Measurements from ENCODE around the gene INVS.
"Not testable (repeated sequence)": the region's sequence is repeated elsewhere in the genome, so short reads cannot be mapped to it uniquely, and the experiment has no call there.

INVS gene

DNA sequence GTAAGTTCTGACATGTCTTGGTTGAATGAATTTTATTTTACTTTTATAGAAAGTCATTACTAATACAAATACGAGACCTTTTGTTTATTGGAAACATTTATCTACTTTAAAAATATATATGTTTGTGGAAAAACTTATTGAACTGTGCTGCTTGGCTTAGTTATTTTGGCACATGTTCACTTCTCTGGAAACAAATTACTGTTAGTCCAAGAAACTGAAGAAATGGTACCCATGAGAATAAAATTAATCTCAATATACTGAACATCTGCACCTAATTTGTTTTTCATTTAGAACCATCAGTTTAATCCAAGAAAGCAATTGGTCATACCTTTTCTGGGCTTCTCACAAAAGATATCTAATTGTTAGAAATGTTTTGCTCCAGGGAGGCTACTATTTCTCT, 32.2 kb downstream of the INVS start:
- no peak for DNase-seq

DNA sequence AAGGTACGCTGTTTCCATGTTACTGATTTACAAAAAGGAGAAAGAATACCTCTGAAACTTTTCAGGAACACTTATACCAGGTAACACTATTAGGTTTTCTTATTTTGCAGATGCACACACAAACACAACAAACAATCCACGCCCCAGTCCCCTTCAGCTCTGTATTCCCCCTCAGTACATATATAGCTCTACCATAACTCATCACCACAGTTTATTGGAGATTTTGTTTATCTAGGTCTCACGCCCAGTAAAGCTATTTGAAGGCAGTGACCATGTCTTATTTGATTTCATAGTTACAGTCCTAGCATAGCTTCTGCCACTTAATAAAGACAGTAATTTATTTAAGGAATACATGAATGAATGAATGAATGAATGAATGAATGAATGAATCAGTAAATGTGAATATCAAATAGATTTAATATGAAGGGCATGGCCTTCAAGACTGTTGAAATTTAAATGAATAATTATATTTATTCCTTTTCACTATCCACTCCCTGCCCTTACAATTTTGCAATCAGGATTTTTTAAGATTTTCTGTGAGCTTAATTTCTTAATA, 32.9 kb downstream of the INVS start:
- DNase-seq = no peak

DNA sequence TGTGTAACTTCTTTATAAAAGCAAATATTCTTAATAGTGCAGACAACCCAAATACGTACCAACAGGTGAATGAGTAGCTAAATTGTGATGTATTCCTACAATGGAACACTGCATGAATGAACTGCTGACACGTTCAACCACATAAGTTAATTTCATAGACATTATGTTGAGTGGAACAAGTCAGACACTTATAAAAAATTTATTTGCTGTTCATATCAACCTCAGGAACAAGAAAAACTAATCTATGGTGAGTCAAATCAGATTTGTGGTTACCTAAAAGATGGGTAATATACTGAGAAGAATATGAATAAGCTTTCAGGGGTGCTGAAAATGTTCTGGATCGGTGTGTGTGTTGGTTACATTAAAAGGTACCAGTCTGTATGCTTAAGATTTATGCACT, 35.7 kb downstream of the INVS start:
- no peak for DNase-seq

DNA sequence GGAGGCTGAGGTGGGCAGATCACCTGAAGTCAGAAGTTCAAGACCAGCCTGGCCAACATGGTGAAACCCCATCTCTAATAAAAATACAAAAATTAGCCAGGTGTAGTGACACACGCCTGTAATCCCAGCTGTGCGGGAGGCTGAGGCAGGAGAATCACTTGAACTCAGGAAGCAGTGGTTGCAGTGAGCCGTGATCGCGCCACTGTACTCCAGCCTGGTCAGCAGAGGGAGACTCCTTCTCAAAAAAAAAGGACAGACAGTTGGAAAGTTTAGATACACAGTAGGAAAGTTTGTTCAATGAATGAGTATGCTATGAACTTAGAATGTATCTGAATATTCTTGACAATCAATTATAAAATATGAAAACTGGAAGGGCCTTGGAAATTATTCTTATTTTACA, 37.8 kb downstream of the INVS start:
- not testable (repeated sequence) for DNase-seq

DNA sequence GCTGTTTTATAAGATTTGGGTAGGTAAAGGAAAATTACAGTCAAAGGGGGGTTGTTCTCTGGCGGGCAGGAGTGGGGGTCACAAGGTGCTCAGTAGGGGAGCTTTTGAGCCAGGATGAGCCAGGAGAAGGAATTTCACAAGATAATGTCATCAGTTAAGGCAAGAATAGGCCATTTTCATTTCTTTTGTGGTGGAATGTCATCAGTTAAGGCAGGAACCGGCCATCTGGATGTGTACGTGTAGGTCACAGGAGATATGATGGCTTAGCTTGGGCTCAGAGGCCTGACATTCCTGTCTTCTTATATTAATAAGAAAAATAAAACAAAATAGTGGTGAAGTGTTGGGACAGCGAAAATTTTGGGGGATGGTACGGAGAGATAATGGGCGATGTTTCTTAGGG, 41.3 kb downstream of the INVS start:
- DNase-seq = not testable (repeated sequence)

DNA sequence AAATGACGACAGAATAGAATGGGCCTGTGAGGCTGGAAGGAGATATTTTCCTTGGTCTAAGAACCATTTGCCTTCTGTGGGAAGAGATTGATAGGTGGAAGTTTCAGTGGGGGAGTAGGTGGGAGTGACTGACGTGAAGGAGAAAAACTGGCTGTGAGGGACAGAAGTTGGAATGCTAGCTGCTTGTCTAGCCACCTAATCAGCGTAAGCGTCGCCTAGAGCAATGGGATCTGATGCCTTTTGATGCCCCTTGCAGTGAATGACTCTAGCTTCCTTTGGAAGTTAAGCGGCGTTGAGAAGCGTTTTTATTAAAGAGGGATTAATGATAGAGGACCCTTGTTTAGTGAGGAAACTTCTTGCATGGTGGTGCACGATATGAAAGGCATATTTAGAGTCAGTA, 42.8 kb downstream of the INVS start:
- not testable (repeated sequence) for DNase-seq

DNA sequence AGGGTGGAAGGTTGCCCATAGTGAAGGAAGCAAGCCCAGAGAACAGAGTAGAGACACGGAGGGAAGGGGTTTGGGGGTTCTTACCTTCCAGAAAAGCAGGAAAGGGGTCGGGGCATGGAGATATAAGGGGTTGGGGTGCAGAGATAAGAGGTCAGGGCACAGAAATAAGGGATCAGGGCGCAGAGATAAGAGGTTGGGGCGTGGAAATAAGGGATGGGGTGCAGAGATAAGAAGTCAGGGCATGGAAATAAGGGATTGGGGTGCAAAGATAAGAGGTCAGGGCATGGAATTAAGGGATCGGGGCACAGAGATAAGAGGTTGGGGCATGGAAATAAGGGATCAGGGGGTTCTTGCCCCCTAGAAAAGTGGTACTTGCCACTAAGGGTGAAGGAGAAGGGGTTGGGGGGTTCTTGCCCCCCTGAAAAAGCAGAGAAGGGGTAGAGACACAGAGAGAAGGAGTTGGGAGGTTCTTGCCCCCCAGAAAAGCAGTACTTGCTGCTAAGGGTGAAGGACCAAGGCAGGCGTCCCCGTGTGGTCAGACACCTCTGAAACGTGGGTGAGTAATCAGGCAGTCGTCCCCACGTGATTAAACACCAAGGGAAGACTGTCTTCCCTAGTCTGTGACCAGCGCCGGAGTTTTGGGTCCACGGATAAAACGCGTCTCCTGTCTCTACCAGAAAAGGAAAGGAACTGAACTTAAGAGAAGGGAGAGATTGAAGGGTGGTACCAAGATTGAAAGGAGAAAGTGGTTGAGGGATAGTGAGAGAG, 46.3 kb downstream of the INVS start:
- not testable (repeated sequence) for DNase-seq

DNA sequence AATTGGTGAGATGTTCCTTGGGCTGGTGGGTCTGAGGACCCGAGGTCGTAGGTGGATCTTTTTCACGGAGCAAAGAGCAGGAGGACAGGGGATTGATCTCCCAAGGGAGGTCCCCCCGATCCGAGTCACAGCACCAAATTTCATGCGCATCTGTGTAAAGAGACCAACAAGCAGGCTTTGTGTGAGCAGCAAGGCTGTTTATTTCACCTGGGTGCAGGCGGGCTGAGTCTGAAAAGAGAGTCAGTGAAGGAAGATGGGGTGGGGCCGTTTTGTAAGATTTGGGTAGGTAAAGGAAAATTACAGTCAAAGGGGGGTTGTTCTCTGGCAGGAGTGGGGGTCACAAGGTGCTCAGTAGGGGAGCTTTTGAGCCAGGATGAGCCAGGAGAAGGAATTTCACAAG, 46.9 kb downstream of the INVS start:
- not testable (repeated sequence) for DNase-seq

DNA sequence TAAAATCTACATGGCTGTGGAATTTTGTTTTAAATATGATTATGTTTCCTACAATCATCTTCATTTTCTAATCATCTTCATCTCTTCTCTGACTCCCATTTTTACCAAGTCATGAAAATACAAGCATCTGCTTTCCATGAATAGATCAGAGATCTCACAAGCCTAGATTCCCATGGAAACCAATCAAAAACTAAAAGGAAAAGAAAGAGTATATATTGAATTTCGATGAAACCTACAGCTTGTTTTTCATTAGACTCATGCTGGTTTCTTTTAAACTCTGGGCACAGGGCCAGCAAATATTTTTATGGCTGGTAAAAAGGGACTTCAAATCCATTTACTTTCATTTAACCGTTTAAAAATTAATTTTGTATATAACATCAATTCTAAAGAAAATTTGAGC, 51.2 kb downstream of the INVS start:
- DNase-seq = peak; percentile 57

DNA sequence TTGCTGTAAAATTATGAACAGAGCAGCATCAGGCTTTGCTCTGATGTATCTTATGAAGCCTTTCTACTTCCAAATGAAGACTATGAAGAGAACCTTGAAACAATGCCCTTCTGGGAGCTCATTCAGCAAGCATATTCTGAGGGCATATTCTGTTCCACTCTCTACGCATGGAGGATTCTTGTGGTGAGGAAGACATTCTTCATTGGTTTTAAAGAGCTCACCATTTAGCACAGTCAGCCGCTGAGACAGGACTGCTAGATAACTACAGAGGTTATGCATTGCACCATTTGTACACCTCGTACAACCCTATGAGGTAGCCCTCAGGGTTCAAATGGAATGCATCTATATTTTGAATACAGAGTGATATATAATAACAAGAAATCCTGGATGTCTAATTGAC, 61.0 kb downstream of the INVS start:
- DNase-seq = no peak

DNA sequence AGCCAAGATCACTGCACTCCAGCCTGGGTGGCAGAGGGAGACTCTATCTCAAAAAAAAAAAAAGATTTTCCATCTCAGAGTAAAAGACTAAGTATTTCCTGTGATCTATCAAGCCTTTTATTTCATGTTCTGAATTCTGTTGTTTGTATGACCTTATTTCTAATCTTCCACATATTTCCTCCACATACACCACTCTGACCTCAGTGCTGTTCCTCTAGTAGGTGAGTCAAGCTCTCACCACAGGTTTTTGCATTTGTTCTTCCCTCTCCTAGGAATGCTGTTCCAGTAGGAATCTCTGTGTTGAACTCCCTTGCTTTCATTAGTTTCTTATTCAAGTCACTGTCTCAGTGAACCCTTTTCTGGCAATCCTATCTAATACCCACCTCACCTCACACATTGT, 68.1 kb downstream of the INVS start:
- no peak for DNase-seq

DNA sequence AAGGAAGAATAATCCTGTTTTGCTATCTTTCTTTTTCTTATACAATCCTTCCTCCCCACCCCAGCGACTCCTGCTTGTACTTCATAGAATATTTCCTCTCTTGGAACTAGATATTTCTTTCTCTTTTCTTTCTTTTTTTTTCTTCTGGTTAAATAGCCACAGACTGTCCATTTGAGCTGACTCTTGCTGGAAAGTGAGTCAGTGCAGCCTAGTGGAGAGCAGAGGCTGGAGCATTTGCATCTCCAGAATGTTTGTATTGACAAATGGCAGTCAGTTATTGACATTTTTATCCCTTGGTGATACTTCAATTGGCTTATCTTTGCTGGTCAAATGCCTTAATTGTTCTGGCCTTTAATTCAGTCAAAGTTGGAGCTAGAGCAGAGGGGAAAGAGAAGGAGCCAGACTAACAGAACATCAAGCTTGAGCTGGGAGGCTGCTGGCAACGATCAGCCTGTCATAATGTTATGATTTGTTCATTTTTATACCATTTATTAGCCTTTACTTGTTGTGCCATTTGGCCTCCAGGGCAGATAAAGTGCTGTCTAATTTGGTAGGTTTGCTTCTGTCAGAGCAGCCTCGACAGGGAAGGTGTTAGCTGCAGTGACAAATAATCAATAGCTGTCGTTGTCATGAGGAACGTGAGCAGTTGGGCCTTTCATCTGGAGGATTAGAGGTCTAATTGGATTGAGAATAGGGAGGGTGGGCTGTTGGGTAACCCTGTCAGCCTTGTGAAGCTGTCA, 69.0 kb downstream of the INVS start:
- DNase-seq = no peak

DNA sequence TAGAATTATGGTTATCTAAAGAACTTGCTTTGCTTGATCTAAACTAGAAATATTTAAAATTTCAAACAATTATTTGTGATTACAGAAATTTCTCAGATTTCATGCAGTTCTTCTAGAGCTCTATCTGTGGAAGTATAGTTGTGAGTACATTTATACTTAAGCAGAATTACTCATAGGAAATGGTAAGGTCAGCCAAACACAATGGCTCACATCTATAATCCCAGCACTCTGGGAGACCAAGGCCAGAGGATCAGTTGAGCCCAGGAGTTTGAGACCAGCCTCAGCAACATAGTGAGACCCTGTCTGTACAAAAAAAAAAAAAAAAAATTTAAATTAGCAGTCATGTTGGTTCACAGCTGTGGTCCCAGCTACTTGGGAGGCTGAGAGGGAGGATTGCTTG, 71.0 kb downstream of the INVS start:
- no peak for DNase-seq

DNA sequence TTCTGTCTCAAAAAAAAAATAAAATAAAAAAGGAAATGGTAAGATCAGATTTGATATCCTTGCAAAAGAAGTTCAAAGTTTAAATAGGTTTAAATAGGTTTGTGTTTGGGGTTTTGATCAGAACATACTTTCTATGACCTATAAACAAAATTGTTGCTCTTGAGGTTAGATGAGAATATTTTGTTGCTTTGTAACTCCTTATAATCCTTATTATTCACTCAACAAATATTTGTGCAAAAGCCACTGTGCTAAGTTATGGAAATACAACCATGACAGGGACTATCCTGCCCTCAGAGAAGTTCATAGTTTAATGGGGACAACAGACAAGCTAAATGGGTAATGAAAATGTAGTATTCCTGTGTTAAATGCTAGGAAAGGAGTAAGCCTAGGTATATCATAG, 71.5 kb downstream of the INVS start:
- DNase-seq = no peak

DNA sequence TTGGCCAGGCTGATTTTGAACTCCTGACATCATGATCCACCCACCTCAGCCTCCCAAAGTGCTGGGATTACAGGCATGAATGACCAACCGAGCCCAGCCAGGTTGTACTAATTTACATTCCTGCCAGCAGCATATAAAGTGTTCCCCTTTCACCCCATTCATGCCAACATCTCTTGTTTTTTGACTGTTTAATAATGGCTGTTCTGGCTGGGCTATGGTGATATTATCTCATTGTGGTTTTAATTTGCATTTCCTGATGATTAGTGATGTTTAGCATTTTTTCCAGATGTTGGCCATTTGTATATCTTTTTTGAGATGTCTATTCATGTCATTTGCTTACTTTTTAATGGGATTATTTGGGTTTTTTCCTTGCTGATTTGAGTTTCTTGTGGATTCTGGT, 87.3 kb downstream of the INVS start:
- no peak for DNase-seq

DNA sequence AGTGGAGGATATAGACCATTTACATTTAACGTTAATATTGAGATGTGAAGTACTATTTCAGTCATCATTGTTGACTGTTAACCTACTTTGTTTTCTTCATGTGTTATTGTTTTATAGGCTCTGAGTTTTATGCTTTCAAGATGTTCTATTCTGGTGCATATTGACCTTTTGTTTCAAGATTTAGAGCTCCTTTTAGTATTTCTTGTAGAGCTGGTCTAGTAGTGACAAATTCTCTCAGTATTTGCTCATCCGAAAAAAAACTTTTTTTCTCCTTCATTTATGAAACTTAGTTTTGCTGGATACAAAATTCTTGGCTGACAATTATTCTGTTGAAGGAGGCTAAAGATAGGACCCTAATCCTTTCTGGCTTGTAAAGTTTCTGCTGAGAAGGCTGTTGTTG, 91.3 kb downstream of the INVS start:
- DNase-seq = no peak

DNA sequence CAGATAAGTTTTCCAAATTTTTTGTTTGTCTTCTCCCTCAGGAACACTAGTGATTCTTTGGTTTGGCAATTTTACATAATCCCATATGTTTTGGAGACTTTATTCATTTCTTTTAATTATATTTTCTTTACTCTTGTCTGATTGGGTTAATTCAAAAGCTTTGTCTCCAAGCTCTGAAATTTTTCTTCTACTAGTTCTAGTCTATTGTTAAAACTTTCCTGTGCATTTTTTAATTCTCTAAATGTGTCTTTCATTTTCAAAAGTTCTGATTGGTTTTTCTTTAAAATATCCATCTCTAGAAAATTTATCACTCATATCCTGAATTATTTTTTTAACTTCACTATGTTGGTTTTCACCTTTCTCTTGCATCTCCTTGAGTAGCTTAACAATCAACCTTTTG, 92.2 kb downstream of the INVS start:
- no peak for DNase-seq

DNA sequence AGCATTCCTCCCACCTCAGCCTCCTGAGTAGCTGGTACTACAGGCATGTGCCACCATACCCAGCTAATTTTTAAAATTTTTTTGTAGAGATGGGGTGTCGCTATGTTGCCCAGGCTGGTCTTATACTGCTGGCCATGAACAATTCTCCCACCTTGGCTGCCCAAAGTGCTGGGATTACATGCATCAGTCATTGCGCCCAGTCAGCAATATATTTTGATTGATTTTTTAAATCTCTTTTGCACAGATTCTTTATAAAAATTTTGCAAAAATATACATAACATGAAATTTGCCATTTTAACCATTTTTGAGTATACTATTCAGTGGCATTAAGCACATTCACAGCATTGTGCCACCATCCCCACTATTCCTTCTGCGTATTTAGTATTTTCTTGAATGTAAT, 94.0 kb downstream of the INVS start:
- DNase-seq = no peak

DNA sequence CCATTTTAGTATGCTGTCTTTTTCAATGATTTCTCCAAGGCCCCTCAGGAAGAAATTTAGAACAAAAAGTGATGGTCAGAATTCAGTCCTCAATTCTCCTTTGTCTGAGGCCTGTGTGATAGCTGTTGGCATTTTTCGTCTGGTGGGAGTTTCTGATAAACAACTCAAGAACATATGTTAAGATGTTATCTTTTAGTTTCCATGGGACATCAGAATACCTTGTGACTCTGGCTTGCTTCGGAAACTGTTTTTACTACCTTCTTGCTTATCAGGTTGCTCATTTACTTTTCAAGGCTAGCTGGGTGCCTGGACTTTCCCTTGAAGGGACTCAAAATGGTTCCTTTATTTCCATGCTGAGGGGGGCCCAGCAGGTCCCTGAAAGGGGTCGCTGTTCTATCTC, 97.2 kb downstream of the INVS start:
- DNase-seq = no peak

DNA sequence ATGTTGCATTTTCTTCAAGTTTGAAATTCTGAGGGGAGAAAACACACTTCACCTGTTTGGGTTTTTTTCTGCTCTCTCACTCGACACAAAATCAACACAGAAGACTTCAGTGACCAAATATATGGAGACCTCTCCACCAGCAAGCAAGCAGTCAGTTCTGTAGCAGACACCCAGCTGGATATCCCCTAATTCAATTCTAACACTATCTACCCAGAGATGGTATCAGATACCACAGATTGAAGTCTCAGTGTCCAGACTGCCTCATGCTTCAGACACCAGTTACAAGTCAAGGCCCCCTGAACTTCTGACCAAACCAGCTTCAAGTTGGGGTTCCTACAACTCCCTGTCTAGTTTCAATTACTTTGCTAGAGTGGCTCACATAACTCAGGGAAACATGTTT, 97.8 kb downstream of the INVS start:
- no peak for DNase-seq

DNA sequence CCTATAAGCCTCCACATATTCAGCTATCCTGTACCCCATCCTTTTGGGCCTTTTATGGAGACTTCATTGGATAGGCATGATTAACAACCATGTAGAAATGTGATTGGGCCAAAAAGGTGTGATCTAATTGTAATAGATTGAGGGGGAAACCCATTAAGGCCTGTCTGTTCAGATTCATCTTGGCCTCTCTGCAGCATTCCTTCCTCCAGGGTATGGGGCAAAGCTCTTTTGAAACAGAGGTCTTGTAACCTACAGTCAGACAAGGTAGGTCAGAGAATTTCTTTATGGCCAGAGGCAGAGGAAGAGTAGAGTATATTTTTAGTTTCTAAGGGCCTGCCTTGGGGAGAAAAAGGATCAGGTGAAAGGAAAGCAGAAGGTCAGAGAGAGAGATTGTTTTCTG, 98.5 kb downstream of the INVS start:
- DNase-seq = no peak

DNA sequence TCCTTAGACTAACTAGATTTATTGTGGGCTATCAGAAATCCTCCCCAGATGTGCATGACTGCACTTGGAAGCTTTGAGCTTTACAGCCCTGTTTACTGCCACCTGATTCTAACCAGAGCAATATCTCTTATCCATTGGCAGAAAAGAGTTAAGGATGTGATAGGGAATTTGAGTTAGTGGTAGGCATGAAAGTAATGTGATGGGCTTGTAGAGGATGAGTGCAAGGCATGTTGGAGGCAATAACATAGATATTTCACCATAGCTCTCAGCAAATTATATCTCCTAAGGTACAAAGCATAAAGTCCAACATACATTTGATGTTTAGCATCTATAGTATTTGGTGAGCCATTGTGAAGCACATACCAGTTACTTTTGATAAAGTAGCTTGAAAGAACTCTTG, 103.8 kb downstream of the INVS start:
- no peak for DNase-seq

DNA sequence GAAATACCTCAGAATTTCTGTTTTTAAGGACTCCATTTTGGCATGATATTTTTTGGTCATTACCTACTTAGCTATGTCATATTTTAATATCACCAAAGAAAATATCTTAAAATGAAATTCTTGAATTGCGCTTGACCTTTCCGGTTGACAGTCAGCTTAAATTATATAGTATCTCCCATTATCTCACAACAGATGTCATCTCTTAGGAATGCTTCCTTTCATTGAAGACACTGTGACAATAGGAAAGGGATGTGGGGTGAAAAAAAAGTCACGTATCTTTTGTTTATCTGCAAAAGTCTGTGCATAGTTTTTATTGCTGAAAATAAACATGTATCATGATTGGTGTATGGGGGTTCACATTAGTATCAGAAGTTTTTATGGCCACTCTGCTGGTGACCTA, 105.8 kb downstream of the INVS start:
- DNase-seq = no peak

DNA sequence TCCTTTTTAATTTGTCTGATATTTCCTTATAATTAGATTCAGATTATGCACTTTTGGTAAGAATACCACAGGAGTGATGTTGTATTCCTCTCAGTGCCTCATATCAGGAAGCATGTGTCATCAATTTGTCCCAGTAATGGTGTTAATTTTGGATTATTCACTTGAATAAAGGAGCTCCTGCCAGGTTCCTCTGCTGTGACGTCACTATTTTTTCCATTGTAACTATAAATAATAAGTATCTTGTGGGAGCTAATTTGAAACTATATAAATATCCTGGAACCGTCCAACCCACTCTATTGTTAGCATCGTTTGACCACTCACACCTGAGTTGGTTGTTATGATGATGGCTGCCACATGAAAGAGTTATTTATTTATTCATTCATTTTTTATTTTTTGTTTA, 107.9 kb downstream of the INVS start:
- no peak for DNase-seq

DNA sequence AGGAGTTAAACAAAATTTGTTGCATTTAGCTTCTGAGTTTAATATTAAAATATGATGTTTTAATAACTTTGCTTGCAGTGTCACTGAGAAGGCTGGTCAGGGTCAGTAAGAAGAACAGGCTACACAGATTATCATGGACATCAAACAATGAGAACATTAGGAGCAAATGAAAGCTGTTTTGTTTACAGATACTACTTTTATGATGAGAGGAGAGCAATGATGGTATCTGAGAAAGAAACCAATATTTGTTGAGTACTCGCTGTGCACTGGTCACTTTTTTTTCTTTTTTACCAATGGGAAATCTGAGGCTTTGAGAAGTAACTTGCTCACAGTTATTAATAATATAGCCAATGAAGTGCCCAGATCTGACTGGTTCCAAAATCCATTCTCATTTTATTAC, 109.6 kb downstream of the INVS start:
- no peak for DNase-seq

All from NCI-H1105 treated with DMSO at 0.1 percent for 48 hours (cell line).